ENCODE data around the gene TMEM231.
"Not testable (repeated sequence)": the region's sequence is repeated elsewhere in the genome, so short reads cannot be mapped to it uniquely, and the experiment has no call there.

TMEM231 gene

GRCh38 chr16:75565640-75566039 is 9.6 kb upstream of the TMEM231 start:
- H3K9me3 ChIP-seq (ENCODE audit: low read length): no peaks in the 10 kb centered on the region
- H3K36me3 ChIP-seq (ENCODE audit: insufficient read depth, low read length): peaks cover 28% of the 10 kb centered on the region
- peaks cover 31% of the 10 kb centered on the region for H3K4me1 ChIP-seq (ENCODE audit: insufficient read depth, low read length)
- H3K27me3 ChIP-seq (ENCODE audit: control insufficient read depth in 1 of 2, insufficient read depth in 2 of 2, low read length in 2 of 2): no peaks in the 10 kb centered on the region
- H3K27ac ChIP-seq (ENCODE audit: low read depth, low read length): peak overlapping the region; percentile 79
- peak overlapping the region; percentile 97 to 99 for H3K4me3 ChIP-seq (ENCODE audit: low read depth in 1 of 2, low read length in 2 of 2)
- H3K9ac ChIP-seq (ENCODE audit: low read length): peak overlapping the region; percentile 29

DNA sequence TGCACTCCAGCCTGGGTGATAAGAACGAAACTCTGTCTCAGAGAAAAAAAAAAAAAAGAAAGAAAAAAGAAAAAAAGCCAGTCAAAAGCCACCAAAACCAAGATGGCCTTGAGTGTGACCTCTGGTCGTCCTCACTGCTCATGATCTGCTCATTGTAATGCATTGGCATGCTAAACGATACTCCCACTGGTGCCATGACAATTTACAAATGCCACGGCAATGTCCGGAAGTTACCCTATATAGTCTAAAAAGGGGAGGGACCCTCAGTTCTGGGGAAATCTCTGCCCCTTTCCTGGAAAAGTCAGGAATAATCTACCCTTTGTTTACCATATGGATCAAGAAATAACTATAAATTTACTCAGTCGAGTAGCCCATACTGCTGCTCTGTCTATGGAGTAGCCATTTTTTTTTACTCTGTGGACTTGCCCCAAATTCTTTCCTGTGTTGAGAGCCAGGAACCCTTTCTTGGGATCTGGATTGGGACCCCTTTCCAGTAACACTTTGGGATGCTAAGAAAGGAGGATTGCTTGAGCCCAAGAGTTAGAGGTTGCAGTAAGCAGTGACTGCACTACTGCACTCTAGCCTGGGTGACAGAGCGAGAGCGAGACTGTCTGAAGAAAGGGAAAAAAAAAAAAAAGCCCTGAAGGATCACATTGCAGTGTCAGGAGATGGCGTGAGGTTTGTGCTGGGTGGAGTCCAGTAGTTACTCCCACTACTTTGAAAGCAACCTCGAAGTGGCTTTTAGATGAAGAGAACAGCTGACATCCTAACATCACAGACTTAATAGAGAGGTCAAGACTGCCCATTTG is 3.7 kb upstream of the TMEM231 start:
- H3K36me3 ChIP-seq (ENCODE audit: insufficient read depth, low read length): no peaks in the 10 kb centered on the region
- H3K9me3 ChIP-seq (ENCODE audit: low read length): no peaks in the 10 kb centered on the region
- no peaks in the 10 kb centered on the region for H3K27me3 ChIP-seq (ENCODE audit: control insufficient read depth in 1 of 2, insufficient read depth in 2 of 2, low read length in 2 of 2)
- no peak overlapping the region for H3K4me3 ChIP-seq (ENCODE audit: low read depth in 1 of 2, low read length in 2 of 2)
- peaks cover 5% of the 10 kb centered on the region for H3K4me1 ChIP-seq (ENCODE audit: insufficient read depth, low read length)
- no peak overlapping the region for H3K9ac ChIP-seq (ENCODE audit: low read length)
- H3K27ac ChIP-seq (ENCODE audit: low read depth, low read length): no peak overlapping the region

DNA sequence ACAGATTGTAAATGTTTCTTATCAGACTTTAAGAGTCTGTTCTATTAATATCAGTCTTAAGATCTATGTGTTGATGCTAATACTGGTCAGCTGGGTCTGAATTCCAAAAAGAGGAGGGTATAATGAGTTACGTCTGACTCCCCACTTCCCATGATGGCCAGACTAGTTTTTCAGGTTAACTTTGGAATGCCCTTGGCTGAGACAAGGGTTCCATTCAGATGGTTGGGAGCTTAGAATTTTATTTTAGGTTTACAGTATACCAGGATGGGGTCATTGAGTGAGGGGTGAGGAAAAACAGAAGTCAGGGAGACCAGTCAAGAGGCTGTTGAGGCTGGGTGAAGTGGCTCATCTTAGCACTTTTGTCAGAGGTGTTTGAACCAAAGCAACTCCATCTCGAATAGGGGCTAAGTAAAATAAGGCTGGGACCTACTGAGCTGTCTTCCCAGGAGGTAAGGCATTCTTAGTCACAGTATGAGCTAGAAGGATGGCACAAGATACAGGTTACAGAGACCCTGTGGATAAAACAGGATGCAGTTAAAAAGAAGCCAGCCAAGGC is 2.9 kb upstream of the TMEM231 start:
- Histone ChIP-seq H3K9me3 (ENCODE audit: low read length) (no peaks in the 10 kb centered on the region), H3K9ac (ENCODE audit: low read length) (no peak overlapping the region), H3K4me1 (ENCODE audit: insufficient read depth, low read length) (peaks cover 9% of the 10 kb centered on the region), H3K27ac (ENCODE audit: low read depth, low read length) (no peak overlapping the region), H3K4me3 (ENCODE audit: low read depth in 1 of 2, low read length in 2 of 2) (no peak overlapping the region), H3K27me3 (ENCODE audit: control insufficient read depth in 1 of 2, insufficient read depth in 2 of 2, low read length in 2 of 2) (no peaks in the 10 kb centered on the region), H3K36me3 (ENCODE audit: insufficient read depth, low read length) (no peaks in the 10 kb centered on the region)

DNA sequence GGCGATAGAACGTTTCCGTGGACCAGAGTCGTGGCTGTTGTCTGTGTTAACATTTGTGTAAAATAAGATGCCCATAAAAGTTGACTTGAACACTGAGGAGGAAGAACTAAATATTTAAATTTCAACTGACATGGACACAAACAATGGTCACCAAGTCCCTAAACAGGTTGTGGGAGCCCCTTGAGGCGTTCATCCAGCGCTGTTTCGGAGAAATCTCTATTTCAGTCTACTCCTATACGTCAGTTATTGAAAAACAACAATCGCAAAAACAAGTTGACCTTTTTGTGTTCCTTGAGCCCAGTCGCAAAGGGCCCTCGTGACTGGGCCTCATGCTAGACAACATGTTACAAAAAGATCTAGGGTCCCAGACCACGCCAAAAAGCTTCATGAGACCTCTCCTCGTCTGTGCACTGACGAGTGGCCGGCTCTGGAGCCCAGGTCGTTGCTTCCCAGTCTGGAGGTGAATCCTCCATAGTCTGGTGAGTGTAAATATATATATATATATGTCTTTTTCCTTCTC is 439 bp upstream of the TMEM231 start:
- peaks cover 9% of the 10 kb centered on the region for H3K4me1 ChIP-seq (ENCODE audit: insufficient read depth, low read length)
- peak overlapping the region in 1 of 2 donors; percentile 81 for H3K4me3 ChIP-seq (ENCODE audit: low read depth in 1 of 2, low read length in 2 of 2)
- peak overlapping the region; percentile 90 for H3K27ac ChIP-seq (ENCODE audit: low read depth, low read length)
- H3K27me3 ChIP-seq (ENCODE audit: control insufficient read depth in 1 of 2, insufficient read depth in 2 of 2, low read length in 2 of 2): no peaks in the 10 kb centered on the region
- H3K36me3 ChIP-seq (ENCODE audit: insufficient read depth, low read length): no peaks in the 10 kb centered on the region
- H3K9me3 ChIP-seq (ENCODE audit: low read length): no peaks in the 10 kb centered on the region
- H3K9ac ChIP-seq (ENCODE audit: low read length): peak overlapping the region; percentile 11

- Histone ChIP-seq H3K27me3 (ENCODE audit: control insufficient read depth in 1 of 2, insufficient read depth in 2 of 2, low read length in 2 of 2) (no peaks in the 10 kb centered on the region), H3K4me3 (ENCODE audit: low read depth in 1 of 2, low read length in 2 of 2) (peak overlapping the region; percentile 81), H3K9me3 (ENCODE audit: low read length) (no peaks in the 10 kb centered on the region), H3K4me1 (ENCODE audit: insufficient read depth, low read length) (peaks cover 9% of the 10 kb centered on the region), H3K9ac (ENCODE audit: low read length) (peak overlapping the region; percentile 11), H3K36me3 (ENCODE audit: insufficient read depth, low read length) (no peaks in the 10 kb centered on the region), H3K27ac (ENCODE audit: low read depth, low read length) (peak overlapping the region; percentile 90)
Observed at GRCh38 chr16:75555213-75555706, 792 bp downstream of the TMEM231 start.

DNA sequence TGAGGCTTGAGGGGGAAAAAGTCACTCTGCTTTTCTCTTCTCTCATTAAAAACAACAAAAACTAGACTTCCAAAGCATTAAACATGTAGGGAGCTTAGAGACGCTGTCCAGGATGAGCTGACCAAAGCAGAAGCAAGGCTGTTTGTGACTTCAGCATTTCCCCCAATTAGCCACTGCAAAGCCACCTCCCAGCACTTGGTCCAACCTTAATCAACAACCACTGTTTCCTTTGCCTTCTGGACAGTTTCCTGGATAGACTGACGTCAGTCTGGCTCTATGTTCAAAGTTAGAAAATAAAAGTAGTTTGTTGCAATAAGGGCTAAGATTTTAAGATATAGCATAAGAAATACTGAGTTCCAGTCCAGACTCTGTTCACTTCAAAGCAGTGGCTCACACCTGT is 3.1 kb downstream of the TMEM231 start:
- Histone ChIP-seq H3K27ac (ENCODE audit: low read depth, low read length) (no peak overlapping the region), H3K9me3 (ENCODE audit: low read length) (no peaks in the 10 kb centered on the region), H3K4me3 (ENCODE audit: low read depth in 1 of 2, low read length in 2 of 2) (no peak overlapping the region), H3K36me3 (ENCODE audit: insufficient read depth, low read length) (no peaks in the 10 kb centered on the region), H3K27me3 (ENCODE audit: control insufficient read depth in 1 of 2, insufficient read depth in 2 of 2, low read length in 2 of 2) (no peaks in the 10 kb centered on the region), H3K9ac (ENCODE audit: low read length) (no peak overlapping the region), H3K4me1 (ENCODE audit: insufficient read depth, low read length) (peaks cover 9% of the 10 kb centered on the region)

GRCh38 chr16:75550211-75550662 is 5.8 kb downstream of the TMEM231 start:
- peaks cover 6% of the 10 kb centered on the region for H3K4me1 ChIP-seq (ENCODE audit: insufficient read depth, low read length)
- no peaks in the 10 kb centered on the region for H3K27me3 ChIP-seq (ENCODE audit: control insufficient read depth in 1 of 2, insufficient read depth in 2 of 2, low read length in 2 of 2)
- no peak overlapping the region for H3K9ac ChIP-seq (ENCODE audit: low read length)
- no peaks in the 10 kb centered on the region for H3K9me3 ChIP-seq (ENCODE audit: low read length)
- no peak overlapping the region for H3K4me3 ChIP-seq (ENCODE audit: low read depth in 1 of 2, low read length in 2 of 2)
- no peaks in the 10 kb centered on the region for H3K36me3 ChIP-seq (ENCODE audit: insufficient read depth, low read length)
- H3K27ac ChIP-seq (ENCODE audit: low read depth, low read length): no peak overlapping the region

- not testable (repeated sequence) for H3K27me3 ChIP-seq (ENCODE audit: control insufficient read depth in 1 of 2, insufficient read depth in 2 of 2, low read length in 2 of 2); H3K27ac ChIP-seq (ENCODE audit: low read depth, low read length); H3K9ac ChIP-seq (ENCODE audit: low read length); H3K36me3 ChIP-seq (ENCODE audit: insufficient read depth, low read length); H3K4me1 ChIP-seq (ENCODE audit: insufficient read depth, low read length); H3K9me3 ChIP-seq (ENCODE audit: low read length); H3K4me3 ChIP-seq (ENCODE audit: low read depth in 1 of 2, low read length in 2 of 2)
Observed at GRCh38 chr16:75548456-75548855, 7.6 kb downstream of the TMEM231 start.

GRCh38 chr16:75546293-75546692 is 9.8 kb downstream of the TMEM231 start:
- Histone ChIP-seq H3K9ac (ENCODE audit: low read length) (no peak overlapping the region), H3K4me1 (ENCODE audit: insufficient read depth, low read length) (no peaks in the 10 kb centered on the region), H3K9me3 (ENCODE audit: low read length) (no peaks in the 10 kb centered on the region), H3K36me3 (ENCODE audit: insufficient read depth, low read length) (peaks cover 4% of the 10 kb centered on the region), H3K27me3 (ENCODE audit: control insufficient read depth in 1 of 2, insufficient read depth in 2 of 2, low read length in 2 of 2) (no peaks in the 10 kb centered on the region), H3K27ac (ENCODE audit: low read depth, low read length) (no peak overlapping the region), H3K4me3 (ENCODE audit: low read depth in 1 of 2, low read length in 2 of 2) (no peak overlapping the region)

DNA sequence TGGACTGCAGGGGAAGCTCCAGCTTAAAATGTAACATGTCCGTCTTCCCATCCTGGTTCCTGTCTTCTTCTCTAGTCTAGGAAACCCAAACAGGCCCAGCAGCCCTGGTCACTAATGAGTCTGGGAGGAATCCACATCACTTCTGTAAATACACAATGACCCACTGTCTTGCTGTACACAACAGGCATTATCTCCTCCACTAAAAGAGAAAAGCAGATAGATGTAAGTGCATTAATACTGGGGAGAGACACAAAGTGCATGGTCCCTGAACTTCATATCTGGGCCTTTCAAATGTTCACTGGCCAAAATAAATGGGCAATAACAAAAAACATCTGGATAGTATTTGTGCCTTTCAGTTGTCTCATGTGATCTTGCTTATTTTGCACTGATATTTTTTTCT is 10.2 kb downstream of the TMEM231 start:
- not testable (repeated sequence) for H3K9ac ChIP-seq (ENCODE audit: low read length); H3K36me3 ChIP-seq (ENCODE audit: insufficient read depth, low read length); H3K9me3 ChIP-seq (ENCODE audit: low read length)

GRCh38 chr16:75542462-75542861 is 13.6 kb downstream of the TMEM231 start:
- not testable (repeated sequence) for H3K9me3 ChIP-seq (ENCODE audit: low read length); H3K36me3 ChIP-seq (ENCODE audit: insufficient read depth, low read length); H3K4me1 ChIP-seq (ENCODE audit: insufficient read depth, low read length); H3K27ac ChIP-seq (ENCODE audit: low read depth, low read length); H3K9ac ChIP-seq (ENCODE audit: low read length); H3K27me3 ChIP-seq (ENCODE audit: control insufficient read depth in 1 of 2, insufficient read depth in 2 of 2, low read length in 2 of 2); H3K4me3 ChIP-seq (ENCODE audit: low read depth in 1 of 2, low read length in 2 of 2)

More for the DNA sequence above, 10.2 kb downstream of the TMEM231 start:
- not testable (repeated sequence) for H3K4me1 ChIP-seq (ENCODE audit: insufficient read depth, low read length); H3K27ac ChIP-seq (ENCODE audit: low read depth, low read length); H3K27me3 ChIP-seq (ENCODE audit: control insufficient read depth in 1 of 2, insufficient read depth in 2 of 2, low read length in 2 of 2); H3K4me3 ChIP-seq (ENCODE audit: low read depth in 1 of 2, low read length in 2 of 2)

Data from muscle layer of colon (tissue), 2 donors.